WTC11 (cell line): ENCODE results near the gene CMTM1. TPM values are rescaled to one million over a fixed set of nuclear protein-coding genes. Genes with fewer than 3 reads are reported as not detected.

Source experiments
- ATAC-seq: fragments of 200-7000 bp; cut with Tn5 transposase; 2 replicates; pipeline ENCODE4 v1.10.0; 2021; ENCODE audit warnings: mild to moderate bottlenecking, moderate library complexity
- CTCF ChIA-PET: fragments of 300-600 bp; sonication (Branson Sonifier 250); formaldehyde crosslinking; loops from one replicate; lab custom pipeline; 2021; ENCODE audit warnings: antibody characterized with exemption; lab: Charles Lee
- POLR2A ChIA-PET: fragments of 350-600 bp; sonication (Branson Sonifier 250); formaldehyde crosslinking; loops from one replicate; lab custom pipeline; 2021; ENCODE audit warnings: antibody characterized with exemption; lab: Charles Lee
- DNase-seq: peaks from one replicate; pipeline ENCODE4 v3.0.0; 2021; ENCODE audit warnings: low spot score
- H3K27ac Mint-ChIP-seq: 2 replicates; pipeline ENCODE4 v1.8.0; 2021; ENCODE audit warnings: mixed read lengths
- H3K27me3 Mint-ChIP-seq: 2 replicates; pipeline ENCODE4 v1.8.0; 2021; ENCODE audit warnings: low read depth, mild to moderate bottlenecking, moderate library complexity, mixed read lengths
- H3K36me3 Mint-ChIP-seq: 2 replicates; pipeline ENCODE4 v1.8.0; 2021; ENCODE audit warnings: mixed read lengths
- H3K4me1 Mint-ChIP-seq: 2 replicates; pipeline ENCODE4 v1.8.0; 2022; ENCODE audit warnings: mixed read lengths
- H3K4me3 Mint-ChIP-seq: 2 replicates; pipeline ENCODE4 v1.8.0; 2021; ENCODE audit warnings: mild to moderate bottlenecking, moderate library complexity, mixed read lengths
- H3K9me3 Mint-ChIP-seq: 2 replicates; pipeline ENCODE4 v1.8.0; 2021; ENCODE audit warnings: mixed read lengths
- CREM ChIP-seq: sonication (generic); formaldehyde crosslinking; IDR thresholded peaks from 2 replicates; pipeline ENCODE4 v1.8.1; 2022; ENCODE audit warnings: mild to moderate bottlenecking, missing genetic modification reagents, moderate library complexity
- FOXJ3 ChIP-seq: sonication (generic); formaldehyde crosslinking; IDR thresholded peaks from 2 replicates; pipeline ENCODE4 v1.9.0; 2021; ENCODE audit warnings: missing genetic modification reagents, mild to moderate bottlenecking, borderline replicate concordance
- GABPB1 ChIP-seq: sonication (generic); formaldehyde crosslinking; IDR thresholded peaks from 2 replicates; pipeline ENCODE4 v1.8.1; 2023; ENCODE audit warnings: mild to moderate bottlenecking, missing genetic modification reagents
- HMGA2 ChIP-seq: fragments of 250-450 bp; sonication (Bioruptor Pico); IDR thresholded peaks from 2 replicates; pipeline ENCODE4 v1.4.0; 2021; ENCODE audit warnings: mild to moderate bottlenecking, moderate library complexity
- MXD4 ChIP-seq: fragments of 250-450 bp; sonication (Bioruptor Pico); IDR thresholded peaks from 2 replicates; pipeline ENCODE4 v1.8.0; 2021; ENCODE audit warnings: mild to moderate bottlenecking, moderate library complexity, borderline replicate concordance
- NFATC4 ChIP-seq: fragments of 250-450 bp; sonication (Bioruptor Pico); IDR thresholded peaks from 2 replicates; pipeline ENCODE4 v1.9.0; 2021; ENCODE audit warnings: mild to moderate bottlenecking
- NR2C2 ChIP-seq: sonication (generic); formaldehyde crosslinking; IDR thresholded peaks from 2 replicates; pipeline ENCODE4 v1.8.0; 2022; ENCODE audit warnings: mild to moderate bottlenecking, missing genetic modification reagents
- OVOL2 ChIP-seq: fragments of 250-450 bp; sonication (Bioruptor Pico); IDR thresholded peaks from 2 replicates; pipeline ENCODE4 v1.9.0; 2021; ENCODE audit warnings: mild to moderate bottlenecking, borderline replicate concordance
- RELA ChIP-seq: sonication (generic); formaldehyde crosslinking; IDR thresholded peaks from 2 replicates; pipeline ENCODE4 v1.8.1; 2022; ENCODE audit warnings: missing genetic modification reagents, mild to moderate bottlenecking, borderline replicate concordance
- RORB ChIP-seq: fragments of 250-450 bp; sonication (Bioruptor Pico); IDR thresholded peaks from 2 replicates; pipeline ENCODE4 v1.9.0; 2021; ENCODE audit warnings: mild to moderate bottlenecking
- ZNF138 ChIP-seq: sonication (generic); formaldehyde crosslinking; conservative IDR thresholded peaks from 2 replicates; pipeline ENCODE4 v1.8.1; 2022; ENCODE audit warnings: mild to moderate bottlenecking, moderate library complexity, missing genetic modification reagents
- ZNF232 ChIP-seq: sonication (generic); formaldehyde crosslinking; IDR thresholded peaks from 2 replicates; pipeline ENCODE4 v1.8.0; 2022; ENCODE audit warnings: mild to moderate bottlenecking, missing genetic modification reagents
- total RNA-seq: library from RNA; stranded (reverse); gene quantifications from 3 replicates; pipeline ENCODE4 v1.2.3, GENCODE V29; 2021
- TF ChIP-seq, protein P1 (sequence below): sonication (generic); formaldehyde crosslinking; IDR thresholded peaks from 2 replicates; pipeline ENCODE4 v1.8.0; 2022; ENCODE audit warnings: mild to moderate bottlenecking, missing genetic modification reagents
- TF ChIP-seq, protein P2 (sequence below): fragments of 250-450 bp; sonication (Bioruptor Pico); IDR thresholded peaks from 2 replicates; pipeline ENCODE4 v1.8.0; 2021; ENCODE audit warnings: mild to moderate bottlenecking
- TF ChIP-seq, protein P3 (sequence below): fragments of 250-450 bp; sonication (Bioruptor Pico); IDR thresholded peaks from 2 replicates; pipeline ENCODE4 v1.9.0; 2021; ENCODE audit warnings: mild to moderate bottlenecking
- TF ChIP-seq, protein P4 (sequence below): sonication (generic); formaldehyde crosslinking; IDR thresholded peaks from 2 replicates; pipeline ENCODE4 v1.8.1; 2023; ENCODE audit warnings: mild to moderate bottlenecking, missing genetic modification reagents, borderline replicate concordance
- TF ChIP-seq, protein P5 (sequence below): sonication (generic); formaldehyde crosslinking; IDR thresholded peaks from 2 replicates; pipeline ENCODE4 v1.8.1; 2023; ENCODE audit warnings: mild to moderate bottlenecking, moderate library complexity, missing genetic modification reagents
- TF ChIP-seq, protein P6 (sequence below): sonication (generic); formaldehyde crosslinking; conservative IDR thresholded peaks from 2 replicates; pipeline ENCODE4 v1.8.1; 2023; ENCODE audit warnings: mild to moderate bottlenecking, low read depth, missing genetic modification reagents, moderate library complexity
- TF ChIP-seq, protein P7 (sequence below): sonication (generic); formaldehyde crosslinking; IDR thresholded peaks from 2 replicates; pipeline ENCODE4 v1.8.1; 2022; ENCODE audit warnings: mild to moderate bottlenecking, moderate library complexity, missing genetic modification reagents

Gene CMTM1
- total RNA-seq, 1 experiment from 2014 or later, result 1.6 TPM

DNA sequence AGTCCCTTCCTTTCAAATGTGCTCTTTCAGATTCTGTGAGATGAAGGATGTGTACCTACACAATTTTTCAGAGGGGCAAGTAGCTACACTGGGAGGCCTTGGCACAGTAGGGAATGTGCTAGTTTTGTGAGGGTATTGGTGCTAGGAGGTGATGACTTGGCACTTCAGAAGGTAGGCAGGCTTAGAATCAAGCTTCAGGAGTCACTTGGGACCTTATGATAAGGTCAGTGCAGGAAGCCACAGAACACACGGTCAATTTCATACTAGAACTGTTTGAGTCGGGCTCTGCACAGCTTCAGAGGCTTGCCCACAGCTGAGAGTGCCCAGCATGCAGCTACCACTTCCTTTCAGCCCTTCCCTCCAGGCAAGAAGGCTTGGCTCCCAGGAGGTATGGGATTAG is 6.1 kb downstream of the CMTM1 start (continued):
- TF ChIP-seq, protein P1, sequence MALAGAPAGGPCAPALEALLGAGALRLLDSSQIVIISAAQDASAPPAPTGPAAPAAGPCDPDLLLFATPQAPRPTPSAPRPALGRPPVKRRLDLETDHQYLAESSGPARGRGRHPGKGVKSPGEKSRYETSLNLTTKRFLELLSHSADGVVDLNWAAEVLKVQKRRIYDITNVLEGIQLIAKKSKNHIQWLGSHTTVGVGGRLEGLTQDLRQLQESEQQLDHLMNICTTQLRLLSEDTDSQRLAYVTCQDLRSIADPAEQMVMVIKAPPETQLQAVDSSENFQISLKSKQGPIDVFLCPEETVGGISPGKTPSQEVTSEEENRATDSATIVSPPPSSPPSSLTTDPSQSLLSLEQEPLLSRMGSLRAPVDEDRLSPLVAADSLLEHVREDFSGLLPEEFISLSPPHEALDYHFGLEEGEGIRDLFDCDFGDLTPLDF (CRISPR knock-in tag), result no peak

DNA sequence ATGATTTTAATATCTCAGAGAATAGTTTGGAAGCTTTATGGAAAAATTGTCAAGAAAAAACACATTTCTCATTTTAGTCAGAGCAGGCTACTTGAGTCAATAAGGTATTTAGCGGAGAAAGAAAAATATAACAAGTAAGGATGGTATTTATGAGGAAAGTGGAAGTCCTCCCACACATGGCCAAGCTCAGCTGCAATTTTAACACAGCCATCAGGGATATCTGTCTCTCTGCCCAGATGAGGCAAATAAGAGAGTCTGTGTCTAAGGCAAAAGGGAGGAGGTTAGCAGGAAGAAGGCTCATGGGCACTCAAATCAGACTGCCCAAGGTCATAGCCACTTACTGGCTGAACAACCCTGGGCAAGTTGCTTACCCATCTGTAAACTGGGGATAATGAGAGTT is 7.8 kb downstream of the CMTM1 start:
- ATAC-seq, result no peak
- Mint-ChIP-seq H3K36me3 (no peaks in the 10 kb centered on the region), H3K4me1 (peaks cover 7% of the 10 kb centered on the region), H3K27me3 (peaks cover 27% of the 10 kb centered on the region), H3K9me3 (no peaks in the 10 kb centered on the region), H3K27ac (no peak overlapping the region), H3K4me3 (no peak overlapping the region)
- TF ChIP-seq RELA, result no peak
- no peak for TF ChIP-seq HMGA2
- TF ChIP-seq, protein P2, sequence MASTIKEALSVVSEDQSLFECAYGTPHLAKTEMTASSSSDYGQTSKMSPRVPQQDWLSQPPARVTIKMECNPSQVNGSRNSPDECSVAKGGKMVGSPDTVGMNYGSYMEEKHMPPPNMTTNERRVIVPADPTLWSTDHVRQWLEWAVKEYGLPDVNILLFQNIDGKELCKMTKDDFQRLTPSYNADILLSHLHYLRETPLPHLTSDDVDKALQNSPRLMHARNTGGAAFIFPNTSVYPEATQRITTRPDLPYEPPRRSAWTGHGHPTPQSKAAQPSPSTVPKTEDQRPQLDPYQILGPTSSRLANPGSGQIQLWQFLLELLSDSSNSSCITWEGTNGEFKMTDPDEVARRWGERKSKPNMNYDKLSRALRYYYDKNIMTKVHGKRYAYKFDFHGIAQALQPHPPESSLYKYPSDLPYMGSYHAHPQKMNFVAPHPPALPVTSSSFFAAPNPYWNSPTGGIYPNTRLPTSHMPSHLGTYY, result no peak
- TF ChIP-seq, protein P3, sequence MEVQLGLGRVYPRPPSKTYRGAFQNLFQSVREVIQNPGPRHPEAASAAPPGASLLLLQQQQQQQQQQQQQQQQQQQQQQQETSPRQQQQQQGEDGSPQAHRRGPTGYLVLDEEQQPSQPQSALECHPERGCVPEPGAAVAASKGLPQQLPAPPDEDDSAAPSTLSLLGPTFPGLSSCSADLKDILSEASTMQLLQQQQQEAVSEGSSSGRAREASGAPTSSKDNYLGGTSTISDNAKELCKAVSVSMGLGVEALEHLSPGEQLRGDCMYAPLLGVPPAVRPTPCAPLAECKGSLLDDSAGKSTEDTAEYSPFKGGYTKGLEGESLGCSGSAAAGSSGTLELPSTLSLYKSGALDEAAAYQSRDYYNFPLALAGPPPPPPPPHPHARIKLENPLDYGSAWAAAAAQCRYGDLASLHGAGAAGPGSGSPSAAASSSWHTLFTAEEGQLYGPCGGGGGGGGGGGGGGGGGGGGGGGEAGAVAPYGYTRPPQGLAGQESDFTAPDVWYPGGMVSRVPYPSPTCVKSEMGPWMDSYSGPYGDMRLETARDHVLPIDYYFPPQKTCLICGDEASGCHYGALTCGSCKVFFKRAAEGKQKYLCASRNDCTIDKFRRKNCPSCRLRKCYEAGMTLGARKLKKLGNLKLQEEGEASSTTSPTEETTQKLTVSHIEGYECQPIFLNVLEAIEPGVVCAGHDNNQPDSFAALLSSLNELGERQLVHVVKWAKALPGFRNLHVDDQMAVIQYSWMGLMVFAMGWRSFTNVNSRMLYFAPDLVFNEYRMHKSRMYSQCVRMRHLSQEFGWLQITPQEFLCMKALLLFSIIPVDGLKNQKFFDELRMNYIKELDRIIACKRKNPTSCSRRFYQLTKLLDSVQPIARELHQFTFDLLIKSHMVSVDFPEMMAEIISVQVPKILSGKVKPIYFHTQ, result no peak
- no peak for TF ChIP-seq RORB
- TF ChIP-seq, protein P4, sequence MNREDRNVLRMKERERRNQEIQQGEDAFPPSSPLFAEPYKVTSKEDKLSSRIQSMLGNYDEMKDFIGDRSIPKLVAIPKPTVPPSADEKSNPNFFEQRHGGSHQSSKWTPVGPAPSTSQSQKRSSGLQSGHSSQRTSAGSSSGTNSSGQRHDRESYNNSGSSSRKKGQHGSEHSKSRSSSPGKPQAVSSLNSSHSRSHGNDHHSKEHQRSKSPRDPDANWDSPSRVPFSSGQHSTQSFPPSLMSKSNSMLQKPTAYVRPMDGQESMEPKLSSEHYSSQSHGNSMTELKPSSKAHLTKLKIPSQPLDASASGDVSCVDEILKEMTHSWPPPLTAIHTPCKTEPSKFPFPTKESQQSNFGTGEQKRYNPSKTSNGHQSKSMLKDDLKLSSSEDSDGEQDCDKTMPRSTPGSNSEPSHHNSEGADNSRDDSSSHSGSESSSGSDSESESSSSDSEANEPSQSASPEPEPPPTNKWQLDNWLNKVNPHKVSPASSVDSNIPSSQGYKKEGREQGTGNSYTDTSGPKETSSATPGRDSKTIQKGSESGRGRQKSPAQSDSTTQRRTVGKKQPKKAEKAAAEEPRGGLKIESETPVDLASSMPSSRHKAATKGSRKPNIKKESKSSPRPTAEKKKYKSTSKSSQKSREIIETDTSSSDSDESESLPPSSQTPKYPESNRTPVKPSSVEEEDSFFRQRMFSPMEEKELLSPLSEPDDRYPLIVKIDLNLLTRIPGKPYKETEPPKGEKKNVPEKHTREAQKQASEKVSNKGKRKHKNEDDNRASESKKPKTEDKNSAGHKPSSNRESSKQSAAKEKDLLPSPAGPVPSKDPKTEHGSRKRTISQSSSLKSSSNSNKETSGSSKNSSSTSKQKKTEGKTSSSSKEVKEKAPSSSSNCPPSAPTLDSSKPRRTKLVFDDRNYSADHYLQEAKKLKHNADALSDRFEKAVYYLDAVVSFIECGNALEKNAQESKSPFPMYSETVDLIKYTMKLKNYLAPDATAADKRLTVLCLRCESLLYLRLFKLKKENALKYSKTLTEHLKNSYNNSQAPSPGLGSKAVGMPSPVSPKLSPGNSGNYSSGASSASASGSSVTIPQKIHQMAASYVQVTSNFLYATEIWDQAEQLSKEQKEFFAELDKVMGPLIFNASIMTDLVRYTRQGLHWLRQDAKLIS (CRISPR knock-in tag), result no peak
- TF ChIP-seq, protein P5, sequence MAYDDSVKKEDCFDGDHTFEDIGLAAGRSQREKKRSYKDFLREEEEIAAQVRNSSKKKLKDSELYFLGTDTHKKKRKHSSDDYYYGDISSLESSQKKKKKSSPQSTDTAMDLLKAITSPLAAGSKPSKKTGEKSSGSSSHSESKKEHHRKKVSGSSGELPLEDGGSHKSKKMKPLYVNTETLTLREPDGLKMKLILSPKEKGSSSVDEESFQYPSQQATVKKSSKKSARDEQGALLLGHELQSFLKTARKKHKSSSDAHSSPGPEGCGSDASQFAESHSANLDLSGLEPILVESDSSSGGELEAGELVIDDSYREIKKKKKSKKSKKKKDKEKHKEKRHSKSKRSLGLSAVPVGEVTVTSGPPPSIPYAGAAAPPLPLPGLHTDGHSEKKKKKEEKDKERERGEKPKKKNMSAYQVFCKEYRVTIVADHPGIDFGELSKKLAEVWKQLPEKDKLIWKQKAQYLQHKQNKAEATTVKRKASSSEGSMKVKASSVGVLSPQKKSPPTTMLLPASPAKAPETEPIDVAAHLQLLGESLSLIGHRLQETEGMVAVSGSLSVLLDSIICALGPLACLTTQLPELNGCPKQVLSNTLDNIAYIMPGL, result no peak
- TF ChIP-seq GABPB1 (CRISPR knock-in tag), result no peak
- no peak for TF ChIP-seq ZNF138 (CRISPR knock-in tag)
- no peak for TF ChIP-seq CREM (CRISPR knock-in tag)
- TF ChIP-seq FOXJ3 (CRISPR knock-in tag), result no peak
- no peak for TF ChIP-seq MXD4 (CRISPR knock-in tag)
- no peak for TF ChIP-seq NR2C2 (CRISPR knock-in tag)
- TF ChIP-seq, protein P6, sequence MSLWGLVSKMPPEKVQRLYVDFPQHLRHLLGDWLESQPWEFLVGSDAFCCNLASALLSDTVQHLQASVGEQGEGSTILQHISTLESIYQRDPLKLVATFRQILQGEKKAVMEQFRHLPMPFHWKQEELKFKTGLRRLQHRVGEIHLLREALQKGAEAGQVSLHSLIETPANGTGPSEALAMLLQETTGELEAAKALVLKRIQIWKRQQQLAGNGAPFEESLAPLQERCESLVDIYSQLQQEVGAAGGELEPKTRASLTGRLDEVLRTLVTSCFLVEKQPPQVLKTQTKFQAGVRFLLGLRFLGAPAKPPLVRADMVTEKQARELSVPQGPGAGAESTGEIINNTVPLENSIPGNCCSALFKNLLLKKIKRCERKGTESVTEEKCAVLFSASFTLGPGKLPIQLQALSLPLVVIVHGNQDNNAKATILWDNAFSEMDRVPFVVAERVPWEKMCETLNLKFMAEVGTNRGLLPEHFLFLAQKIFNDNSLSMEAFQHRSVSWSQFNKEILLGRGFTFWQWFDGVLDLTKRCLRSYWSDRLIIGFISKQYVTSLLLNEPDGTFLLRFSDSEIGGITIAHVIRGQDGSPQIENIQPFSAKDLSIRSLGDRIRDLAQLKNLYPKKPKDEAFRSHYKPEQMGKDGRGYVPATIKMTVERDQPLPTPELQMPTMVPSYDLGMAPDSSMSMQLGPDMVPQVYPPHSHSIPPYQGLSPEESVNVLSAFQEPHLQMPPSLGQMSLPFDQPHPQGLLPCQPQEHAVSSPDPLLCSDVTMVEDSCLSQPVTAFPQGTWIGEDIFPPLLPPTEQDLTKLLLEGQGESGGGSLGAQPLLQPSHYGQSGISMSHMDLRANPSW (CRISPR knock-in tag), result no peak
- no peak for TF ChIP-seq OVOL2 (CRISPR knock-in tag)
- no peak for TF ChIP-seq ZNF232
- TF ChIP-seq, protein P7, sequence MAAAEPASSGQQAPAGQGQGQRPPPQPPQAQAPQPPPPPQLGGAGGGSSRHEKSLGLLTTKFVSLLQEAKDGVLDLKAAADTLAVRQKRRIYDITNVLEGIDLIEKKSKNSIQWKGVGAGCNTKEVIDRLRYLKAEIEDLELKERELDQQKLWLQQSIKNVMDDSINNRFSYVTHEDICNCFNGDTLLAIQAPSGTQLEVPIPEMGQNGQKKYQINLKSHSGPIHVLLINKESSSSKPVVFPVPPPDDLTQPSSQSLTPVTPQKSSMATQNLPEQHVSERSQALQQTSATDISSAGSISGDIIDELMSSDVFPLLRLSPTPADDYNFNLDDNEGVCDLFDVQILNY (CRISPR knock-in tag), result no peak
- no peak for TF ChIP-seq NFATC4 (CRISPR knock-in tag)
- ChIA-PET POLR2A (no interaction called here), CTCF (interaction anchor here (2.0 to 2.2 kb wide), 2 partner anchors 15 to 34 kb away, joined by 6 to 11 read pairs; no protein-coding TSS in a partner anchor)
- DNase-seq, result no peak
